Forelimb muscle (tissue), 1 donor: ENCODE results near the gene CREB1. TPM values are rescaled to one million over a fixed set of nuclear protein-coding genes. Genes with fewer than 3 reads are reported as not detected.
A peak's percentile ranks its signal among the peaks of the same experiment; 100 is the strongest.
"Not testable (repeated sequence)": the region's sequence is repeated elsewhere in the genome, so short reads cannot be mapped to it uniquely, and the experiment has no call there.

ENCODE experiments used
- DNase-seq: peaks from one replicate; pipeline ENCODE4 v3.0.0-alpha.2; 2013; ENCODE audit warnings: low read depth
- polyA plus RNA-seq: library from polyadenylated mRNA; unstranded; fragments of 120-200 nt; gene quantifications from one replicate; pipeline ENCODE4 v1.2.1, GENCODE V29; 2013; ENCODE audit not compliant: insufficient read length

The CREB1 gene
- 34.7 TPM for polyA plus RNA-seq

DNA sequence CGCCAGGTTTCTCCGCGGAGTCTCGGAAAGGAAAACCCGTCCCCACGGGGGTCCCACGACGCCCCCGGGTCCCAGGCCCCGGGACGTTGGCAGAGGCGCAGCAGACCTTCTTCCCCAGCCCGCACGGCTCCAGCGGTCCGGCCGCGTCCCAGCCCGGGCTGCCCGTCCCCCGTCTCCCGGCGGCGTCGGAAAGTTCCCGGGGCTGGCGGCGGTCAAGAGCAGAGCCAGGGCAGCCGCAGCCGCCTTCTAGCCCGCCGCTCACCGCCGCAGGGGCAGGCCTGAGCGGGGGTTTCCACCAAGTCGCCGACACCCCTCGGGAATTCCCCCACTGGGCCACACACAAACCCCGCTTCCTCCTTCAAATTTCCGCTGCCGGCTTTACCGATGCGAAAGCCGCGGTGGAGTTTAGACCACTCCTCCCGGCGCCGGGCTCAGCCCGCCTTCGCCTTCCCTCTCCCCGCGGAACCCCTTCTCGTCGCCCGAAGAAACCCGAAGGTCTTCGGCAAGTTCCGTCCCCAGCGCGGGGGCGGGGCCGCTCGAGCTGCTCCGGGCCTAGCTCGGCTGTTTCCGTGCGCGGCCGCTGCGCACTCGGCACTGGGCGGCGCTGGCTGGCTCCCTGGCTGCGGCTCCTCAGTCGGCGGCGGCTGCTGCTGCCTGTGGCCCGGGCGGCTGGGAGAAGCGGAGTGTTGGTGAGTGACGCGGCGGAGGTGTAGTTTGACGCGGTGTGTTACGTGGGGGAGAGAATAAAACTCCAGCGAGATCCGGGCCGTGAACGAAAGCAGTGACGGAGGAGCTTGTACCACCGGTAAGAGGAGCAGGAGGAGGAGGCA lies at the start of gene CREB1:
CREB1 (plus strand) TSS at position 633 of the 830 bp plus-strand sequence. CDS start 25,674 bp downstream, outside the sequence.
- peak; percentile 88 for DNase-seq

DNA sequence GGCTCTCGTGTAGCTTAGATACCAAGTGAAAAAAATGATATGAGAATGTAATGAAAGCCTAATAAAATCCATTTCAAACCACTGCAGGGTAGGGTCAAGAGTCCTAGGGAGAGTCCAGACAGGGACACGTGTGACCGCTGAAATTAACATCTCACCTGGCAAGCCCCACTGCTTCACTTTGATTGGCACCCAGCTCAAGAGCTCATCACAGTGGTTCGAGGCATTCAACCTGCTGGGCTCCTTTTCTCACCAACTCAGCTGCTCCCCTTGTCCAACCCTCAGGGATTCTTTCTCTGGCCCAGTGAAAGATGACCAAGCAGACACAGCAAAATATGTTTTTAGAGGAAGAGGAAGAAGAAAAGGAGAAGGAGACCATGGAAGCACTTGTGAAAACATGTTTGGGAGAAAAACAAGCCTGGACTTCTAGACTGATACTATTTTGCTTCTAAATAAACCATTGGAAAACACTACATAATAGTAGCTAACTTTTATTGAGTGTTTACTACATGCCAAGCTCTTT lies 49.2 kb upstream of the CREB1 start:
- DNase-seq, result no peak

GRCh38 chr2:207481924-207482323 lies 47.8 kb upstream of the CREB1 start:
- no peak for DNase-seq

- no peak for DNase-seq
These were observed 47.1 kb upstream of the CREB1 start for GRCh38 chr2:207482630-207483029.

- DNase-seq, result no peak
These were observed 46.7 kb upstream of the CREB1 start for GRCh38 chr2:207483066-207483465.

GRCh38 chr2:207483477-207483876 lies 46.3 kb upstream of the CREB1 start:
- no peak for DNase-seq

DNA sequence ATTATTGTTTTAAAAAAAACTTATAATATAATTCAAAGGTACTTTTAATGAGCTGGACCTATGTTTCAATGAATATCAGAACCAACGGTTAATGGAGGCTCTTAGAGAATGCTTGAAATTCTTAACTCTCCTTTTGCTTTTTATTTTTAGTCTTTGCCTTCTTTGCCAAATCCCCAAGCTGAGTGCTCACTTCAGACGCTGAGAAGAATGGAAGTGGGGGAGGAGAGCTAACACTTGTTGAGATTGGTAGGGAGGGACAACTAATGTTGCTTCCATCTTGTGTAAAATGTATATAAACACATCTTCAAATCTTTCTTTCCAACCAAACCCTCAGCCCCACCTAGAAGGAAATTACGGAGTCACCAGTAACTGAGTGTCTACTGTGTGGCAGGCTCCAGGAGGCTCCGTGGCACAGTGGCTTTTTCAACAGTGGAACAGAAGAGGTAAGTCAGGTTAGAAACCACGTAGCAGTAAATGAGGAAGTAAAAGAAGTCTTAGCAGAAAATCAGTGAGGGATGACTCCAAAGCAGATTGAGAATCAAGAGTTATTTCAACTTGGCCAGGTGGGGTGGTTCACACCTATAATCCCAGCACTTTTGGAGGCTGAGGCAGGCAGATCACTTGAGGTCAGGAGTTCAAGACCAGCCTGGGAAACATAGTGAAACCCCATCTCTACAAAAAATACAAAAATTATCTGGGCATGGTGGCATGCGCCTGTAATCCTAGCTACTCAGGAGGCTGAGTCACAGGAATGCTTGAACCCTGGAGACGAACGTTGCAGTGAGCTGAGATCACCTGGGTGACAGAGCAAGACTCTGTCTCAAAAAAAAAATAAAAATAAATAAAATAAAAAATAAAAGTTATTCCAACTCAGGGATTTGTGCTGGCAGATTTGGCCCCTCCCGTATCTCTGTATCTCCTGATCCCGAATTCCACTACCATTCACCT lies 45.0 kb upstream of the CREB1 start:
- no peak for DNase-seq

GRCh38 chr2:207487650-207488311 lies 42.0 kb upstream of the CREB1 start:
- DNase-seq, result no peak

DNA sequence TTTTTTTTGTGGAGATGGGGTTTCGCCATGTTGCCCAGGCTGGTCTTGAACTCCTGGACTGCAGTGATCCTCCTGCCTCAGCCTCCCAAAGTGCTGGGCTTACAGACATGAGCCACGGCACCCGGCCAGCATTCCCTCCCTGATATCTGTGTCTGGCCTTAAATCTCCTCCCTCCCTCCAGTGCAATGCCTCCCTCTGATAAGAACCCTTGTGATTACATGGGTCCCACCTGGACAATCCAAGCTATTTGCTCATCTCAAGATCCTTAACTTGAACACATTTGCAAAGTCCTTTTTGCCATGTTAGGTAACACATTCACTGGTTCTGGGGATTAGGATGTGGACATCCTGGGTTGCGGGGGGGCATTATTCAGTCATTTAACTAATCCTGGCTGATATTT lies 40.5 kb upstream of the CREB1 start:
- DNase-seq, result no peak

- DNase-seq, result no peak
These were observed 39.3 kb upstream of the CREB1 start for GRCh38 chr2:207490441-207490840.

DNA sequence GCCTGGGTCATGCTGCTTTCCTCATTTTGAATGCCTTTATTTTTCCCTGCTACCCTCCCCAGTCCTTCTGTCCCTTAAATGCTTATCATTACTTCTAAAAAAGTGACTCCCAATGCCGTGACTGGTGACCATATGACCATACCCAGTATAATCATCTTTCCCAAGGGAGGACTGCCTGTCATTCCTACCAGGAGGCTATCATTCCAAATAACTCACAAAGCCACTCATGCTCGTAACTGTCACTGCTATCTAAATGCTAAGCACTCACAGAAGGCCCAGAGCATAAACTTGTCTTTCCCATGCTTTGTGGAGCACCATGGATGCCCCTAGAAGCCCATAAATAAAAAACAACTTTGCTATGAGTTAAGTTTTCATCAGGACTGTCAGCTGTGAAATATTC lies 38.7 kb upstream of the CREB1 start:
- no peak for DNase-seq

GRCh38 chr2:207491956-207492355 lies 37.8 kb upstream of the CREB1 start:
- no peak for DNase-seq

GRCh38 chr2:207492461-207492860 lies 37.3 kb upstream of the CREB1 start:
- no peak for DNase-seq

GRCh38 chr2:207494137-207494536 lies 35.6 kb upstream of the CREB1 start:
- DNase-seq, result no peak

- DNase-seq, result not testable (repeated sequence)
These were observed 32.8 kb upstream of the CREB1 start for GRCh38 chr2:207496936-207497335.

DNA sequence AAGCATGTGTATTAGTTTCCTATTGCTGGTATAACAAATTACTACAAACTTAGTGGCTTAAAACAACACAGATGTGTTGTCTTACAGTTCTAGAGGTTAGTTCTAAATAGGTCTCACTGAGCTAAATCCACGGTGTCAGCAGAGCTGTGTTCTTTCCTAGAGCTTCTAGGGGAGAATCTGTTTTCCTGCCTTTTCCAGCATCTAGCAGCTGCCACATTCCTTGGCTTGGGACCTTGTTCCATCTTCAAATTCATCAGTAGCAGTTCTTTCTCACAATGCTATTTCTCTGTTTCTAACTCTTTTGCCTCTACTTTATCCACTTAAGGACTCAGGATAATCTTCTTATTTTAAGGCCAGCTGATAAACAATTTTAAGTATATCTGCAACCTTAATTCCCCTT lies 32.2 kb upstream of the CREB1 start:
- DNase-seq, result no peak

DNA sequence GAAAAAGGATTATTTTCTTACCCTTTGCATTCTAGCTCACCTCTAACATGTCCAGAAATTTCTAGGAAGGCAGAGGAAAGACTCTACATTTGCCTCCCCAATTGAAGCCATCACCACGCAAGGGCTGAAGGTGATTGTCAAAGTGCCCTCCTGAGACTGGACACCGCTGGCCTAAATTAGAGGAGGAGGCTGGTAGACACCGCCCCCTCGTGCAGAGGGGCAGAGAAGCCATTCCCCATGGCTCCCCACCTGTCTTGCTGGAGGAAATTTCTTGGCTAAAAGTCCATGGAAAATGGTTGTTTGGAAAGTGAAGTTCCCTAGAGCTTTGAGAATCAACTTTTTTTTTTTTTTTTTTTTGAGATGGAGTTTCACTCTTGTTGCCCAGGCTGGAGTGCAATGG lies 31.3 kb upstream of the CREB1 start:
- no peak for DNase-seq

DNA sequence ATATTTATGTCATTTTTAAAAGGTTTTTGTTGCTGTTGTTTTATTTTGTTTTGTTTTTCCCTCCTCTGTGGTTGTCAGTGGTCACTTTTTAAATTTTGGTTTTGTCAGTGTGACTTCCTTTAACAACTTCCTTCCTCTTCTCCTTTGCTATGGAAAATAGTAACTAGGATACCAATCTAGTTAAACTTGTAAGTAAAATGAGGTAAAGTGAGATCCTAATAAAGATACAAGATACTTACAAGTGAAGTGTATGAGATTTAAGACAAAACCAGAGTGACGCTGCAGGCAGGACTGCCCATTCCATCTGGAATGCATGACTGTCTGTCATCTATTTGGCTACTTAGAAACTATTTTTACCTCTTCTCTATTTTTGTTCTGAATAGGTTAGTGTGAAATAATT lies 30.6 kb upstream of the CREB1 start:
- DNase-seq, result no peak

DNA sequence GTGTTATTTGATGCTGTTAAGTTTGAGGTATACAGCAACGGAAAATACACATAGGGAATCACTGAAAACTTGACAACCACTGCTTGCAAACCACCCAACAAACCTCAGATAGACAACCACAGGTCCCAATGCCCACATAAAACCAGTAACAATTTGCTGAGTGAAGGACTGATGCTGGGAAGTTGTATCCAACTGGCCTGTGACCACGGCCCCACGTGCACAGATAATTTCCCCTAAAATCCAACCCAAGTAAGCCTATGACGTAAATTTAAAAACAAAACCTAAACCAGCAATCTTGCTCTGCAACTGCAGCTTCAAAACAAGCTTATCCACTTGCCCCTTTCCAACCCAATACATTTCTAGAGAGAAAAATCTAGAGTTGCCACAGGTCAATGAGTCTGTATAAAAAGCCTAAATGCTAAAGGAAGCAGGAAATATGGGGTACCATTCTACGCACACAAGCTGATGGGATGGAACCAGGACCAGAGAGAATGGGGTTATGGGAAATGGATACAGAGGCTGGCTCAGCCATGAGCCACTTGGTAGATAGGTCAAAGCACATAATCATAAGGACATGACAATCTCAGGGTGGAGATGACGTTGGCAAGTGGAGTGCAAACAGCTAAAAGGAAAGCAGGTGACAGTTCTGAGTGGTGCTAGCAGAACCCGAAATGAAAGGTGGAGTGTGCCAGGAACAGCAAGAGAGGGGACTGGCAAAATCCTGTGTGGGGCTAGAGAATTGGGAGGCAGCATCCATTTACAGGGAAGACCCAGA lies 27.8 kb upstream of the CREB1 start:
- DNase-seq, result no peak

GRCh38 chr2:207502577-207503198 lies 27.1 kb upstream of the CREB1 start:
- no peak for DNase-seq

- DNase-seq, result no peak
These were observed 26.5 kb upstream of the CREB1 start for GRCh38 chr2:207503234-207503633.
